Natural killer cell (primary cell): Measurements from ENCODE around the gene PPP2R2D. TPM values are rescaled to one million over a fixed set of nuclear protein-coding genes. Genes with fewer than 3 reads are reported as not detected.

ENCODE experiments used
- ATAC-seq, 3 donors: fragments of 150-1000 bp in 2 of 3; fragments of 200-7000 bp in 1 of 3; cut with Tn5 transposase; 1 replicate in 1 of 3; 2 replicates in 2 of 3; pipeline ENCODE4 v1.10.0; 2021; ENCODE audit warnings: mild to moderate bottlenecking in 2 of 3, moderate library complexity in 2 of 3
- DNase-seq, 2 donors: peaks; one replicate each; pipeline versions ENCODE4 v3.0.0 to v3.0.0-alpha.2; 2013 to 2021; ENCODE audit warnings: mixed read lengths in 1 of 2
- H3K27ac ChIP-seq: one replicate; pipeline ENCODE4 v1.5.1; 2013; ENCODE audit warnings: mild to moderate bottlenecking, low read length
- H3K27me3 ChIP-seq: one replicate; pipeline ENCODE4 v1.6.1; 2013; ENCODE audit warnings: low read length; ENCODE audit not compliant: control insufficient read depth, insufficient read depth
- H3K36me3 ChIP-seq: one replicate; pipeline ENCODE4 v1.6.1; 2013; ENCODE audit warnings: low read length; ENCODE audit not compliant: control insufficient read depth, insufficient read depth
- H3K4me1 ChIP-seq: one replicate; pipeline ENCODE4 v1.6.1; 2013; ENCODE audit warnings: low read length; ENCODE audit not compliant: control insufficient read depth, insufficient read depth
- H3K4me3 ChIP-seq: one replicate; pipeline ENCODE4 v1.5.1; 2013; ENCODE audit warnings: low read length
- H3K9me3 ChIP-seq: one replicate; pipeline ENCODE4 v1.6.1; 2013; ENCODE audit warnings: low read length; ENCODE audit not compliant: control insufficient read depth, insufficient read depth
- H3K27ac Mint-ChIP-seq, 2 donors: one replicate each; pipeline ENCODE4 v1.8.0; 2022; ENCODE audit warnings: mild to moderate bottlenecking in 2 of 2, mixed read lengths in 2 of 2, moderate library complexity in 1 of 2
- H3K27me3 Mint-ChIP-seq, 2 donors: one replicate each; pipeline ENCODE4 v1.8.0; 2022; ENCODE audit warnings: low read depth in 2 of 2, mixed read lengths in 2 of 2
- H3K36me3 Mint-ChIP-seq: one replicate; pipeline ENCODE4 v1.8.0; 2022; ENCODE audit warnings: mixed read lengths
- H3K4me1 Mint-ChIP-seq, 2 donors: one replicate each; pipeline ENCODE4 v1.8.0; 2022; ENCODE audit warnings: mixed read lengths in 2 of 2
- H3K4me3 Mint-ChIP-seq: one replicate; pipeline ENCODE4 v1.8.0; 2022; ENCODE audit warnings: mild to moderate bottlenecking, moderate library complexity, mixed read lengths
- H3K9me3 Mint-ChIP-seq, 2 donors: one replicate each; pipeline ENCODE4 v1.8.0; 2022; ENCODE audit warnings: mixed read lengths in 2 of 2
- WGBS: methylation state at CpG from one replicate; pipeline ENCODE4 v1.1.7; 2013; ENCODE audit warnings: missing lambda C conversion rate; ENCODE audit not compliant: insufficient coverage; 5-methylcytosine and 5-hydroxymethylcytosine counted together
- intact Hi-C: fragments of 100-400 bp; cut with micrococcal nuclease; formaldehyde crosslinking; loops from one replicate; pipeline ENCODE4 v1.14.2; 2022
- total RNA-seq, 4 donors: library from RNA; stranded (reverse); fragments of 120-200 nt in 1 of 4; gene quantifications; one replicate each; pipeline versions ENCODE4 v1.2.3 to v1.2.4, GENCODE V29; 2013 to 2022
- TF ChIP-seq, protein P1 (sequence below): fragments of 200-600 bp; IDR thresholded peaks from one replicate; pipeline ENCODE4 v1.8.0; 2022; ENCODE audit warnings: antibody characterized with exemption

PPP2R2D gene
- total RNA-seq: 10 to 100 TPM; 28.6 to 39.8 (median 35.8) TPM
- total RNA-seq (2013): 48.4 TPM

DNA sequence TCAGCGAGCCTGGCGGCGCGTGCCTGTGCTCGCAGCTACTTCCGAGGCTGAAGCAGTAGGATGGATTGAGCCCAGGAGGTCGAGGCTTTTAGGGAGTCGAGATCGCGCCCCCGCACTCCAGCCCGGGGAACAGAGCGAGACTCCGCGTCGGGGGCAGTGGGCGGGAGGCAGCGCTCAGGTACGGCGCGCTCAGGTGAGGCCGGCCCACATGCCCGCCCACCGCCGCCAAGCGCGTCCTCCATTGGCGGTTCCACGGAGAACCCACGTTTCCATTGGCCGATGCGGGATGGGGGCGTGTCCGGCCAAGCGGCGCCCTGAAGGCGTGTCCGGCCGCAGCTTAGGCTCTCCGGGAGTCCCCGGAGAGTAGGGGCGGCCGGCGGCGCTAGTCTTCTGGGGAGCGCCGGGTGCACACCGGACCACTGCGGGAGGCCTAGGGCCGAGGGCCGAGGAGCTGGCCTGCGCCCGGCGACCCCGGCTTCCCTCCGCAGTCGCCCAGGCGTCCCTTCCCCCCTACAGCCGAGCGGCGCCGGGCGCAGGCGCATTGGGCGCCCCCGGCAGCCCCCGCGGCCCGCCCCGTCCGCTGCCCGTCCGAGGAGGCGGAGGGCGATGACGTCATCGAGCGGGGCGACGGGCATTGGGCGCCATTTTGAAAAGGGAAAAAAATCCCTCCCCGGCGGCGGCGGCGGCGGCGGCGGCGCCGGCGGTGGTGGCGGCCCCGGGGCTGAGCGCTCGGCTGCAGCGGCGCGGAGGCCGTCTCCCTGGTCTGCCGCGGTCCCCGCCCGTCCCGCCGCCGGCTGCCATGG lies at the start of gene PPP2R2D:
Gene PPP2R2D, plus strand, starts transcription at position 659 of the 803 bp plus-strand sequence. Its CDS starts 141 bp downstream, at position 800.
- Mint-ChIP-seq H3K27ac (peak within 1 kb of the TSS; percentile 86 to 92), H3K27me3 (no peaks in the 10 kb centered on the region), H3K36me3 (no peaks in the 10 kb centered on the region), H3K9me3 (no peaks in the 10 kb centered on the region), H3K4me3 (peak within 1 kb of the TSS; percentile 89), H3K4me1 (peaks cover 69 to 77% of the 10 kb centered on the region in 2 donors)
- WGBS: under 1% methylated on average over 107 of the region's 107 CpGs
- intact Hi-C loops: loop anchor here (5.0 kb wide), 1 partner anchor 257 kb away; no protein-coding TSS in a partner anchor
- ATAC-seq: peak; percentile 78 to 90 (median 82)
- DNase-seq: peak; percentile 96 to 98
- H3K27me3 ChIP-seq: no peaks in the 10 kb centered on the region
- TF ChIP-seq, protein P1, sequence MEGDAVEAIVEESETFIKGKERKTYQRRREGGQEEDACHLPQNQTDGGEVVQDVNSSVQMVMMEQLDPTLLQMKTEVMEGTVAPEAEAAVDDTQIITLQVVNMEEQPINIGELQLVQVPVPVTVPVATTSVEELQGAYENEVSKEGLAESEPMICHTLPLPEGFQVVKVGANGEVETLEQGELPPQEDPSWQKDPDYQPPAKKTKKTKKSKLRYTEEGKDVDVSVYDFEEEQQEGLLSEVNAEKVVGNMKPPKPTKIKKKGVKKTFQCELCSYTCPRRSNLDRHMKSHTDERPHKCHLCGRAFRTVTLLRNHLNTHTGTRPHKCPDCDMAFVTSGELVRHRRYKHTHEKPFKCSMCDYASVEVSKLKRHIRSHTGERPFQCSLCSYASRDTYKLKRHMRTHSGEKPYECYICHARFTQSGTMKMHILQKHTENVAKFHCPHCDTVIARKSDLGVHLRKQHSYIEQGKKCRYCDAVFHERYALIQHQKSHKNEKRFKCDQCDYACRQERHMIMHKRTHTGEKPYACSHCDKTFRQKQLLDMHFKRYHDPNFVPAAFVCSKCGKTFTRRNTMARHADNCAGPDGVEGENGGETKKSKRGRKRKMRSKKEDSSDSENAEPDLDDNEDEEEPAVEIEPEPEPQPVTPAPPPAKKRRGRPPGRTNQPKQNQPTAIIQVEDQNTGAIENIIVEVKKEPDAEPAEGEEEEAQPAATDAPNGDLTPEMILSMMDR: no peak
- no peaks in the 10 kb centered on the region for H3K9me3 ChIP-seq
- H3K27ac ChIP-seq: peak within 1 kb of the TSS; percentile 78
- peak within 1 kb of the TSS; percentile 55 for H3K4me3 ChIP-seq
- peaks cover 75% of the 10 kb centered on the region for H3K4me1 ChIP-seq
- H3K36me3 ChIP-seq: no peaks in the 10 kb centered on the region

DNA sequence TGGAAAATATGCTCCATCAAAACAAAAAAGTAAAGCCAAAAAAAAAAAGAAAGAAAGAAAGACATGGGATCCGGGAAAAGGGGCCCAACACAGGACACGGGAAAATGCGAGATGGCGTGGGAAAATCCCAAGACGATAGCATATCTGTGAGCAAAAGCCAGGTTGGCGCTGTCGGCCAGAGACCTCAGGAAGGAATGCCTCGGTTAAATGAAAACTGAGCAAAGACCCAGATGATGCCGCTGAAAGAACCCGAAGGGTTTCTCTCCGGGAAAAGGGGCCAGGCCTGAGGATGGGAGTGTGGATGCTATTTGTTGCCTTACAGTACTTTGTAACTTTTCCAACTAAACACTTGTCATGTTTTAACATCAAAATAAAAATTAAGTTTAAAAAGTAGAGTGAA lies 49.5 kb upstream of the PPP2R2D start:
- Mint-ChIP-seq H3K4me1 (no peaks in the 10 kb centered on the region), H3K27me3 (no peaks in the 10 kb centered on the region), H3K4me3 (no peak overlapping the region), H3K9me3 (peaks cover 3% of the 10 kb centered on the region in 2 donors), H3K36me3 (no peaks in the 10 kb centered on the region), H3K27ac (peak overlapping the region in 1 of 2 donors; percentile 39)
- Histone ChIP-seq H3K4me1 (no peaks in the 10 kb centered on the region), H3K36me3 (no peaks in the 10 kb centered on the region), H3K27me3 (no peaks in the 10 kb centered on the region), H3K27ac (no peak overlapping the region), H3K4me3 (no peak overlapping the region), H3K9me3 (no peaks in the 10 kb centered on the region)
- intact Hi-C loops: no loop called here
- ATAC-seq: no peak
- WGBS: 91% methylated on average over 9 of the region's 11 CpGs
- DNase-seq: no peak
- TF ChIP-seq, protein P1: no peak

DNA sequence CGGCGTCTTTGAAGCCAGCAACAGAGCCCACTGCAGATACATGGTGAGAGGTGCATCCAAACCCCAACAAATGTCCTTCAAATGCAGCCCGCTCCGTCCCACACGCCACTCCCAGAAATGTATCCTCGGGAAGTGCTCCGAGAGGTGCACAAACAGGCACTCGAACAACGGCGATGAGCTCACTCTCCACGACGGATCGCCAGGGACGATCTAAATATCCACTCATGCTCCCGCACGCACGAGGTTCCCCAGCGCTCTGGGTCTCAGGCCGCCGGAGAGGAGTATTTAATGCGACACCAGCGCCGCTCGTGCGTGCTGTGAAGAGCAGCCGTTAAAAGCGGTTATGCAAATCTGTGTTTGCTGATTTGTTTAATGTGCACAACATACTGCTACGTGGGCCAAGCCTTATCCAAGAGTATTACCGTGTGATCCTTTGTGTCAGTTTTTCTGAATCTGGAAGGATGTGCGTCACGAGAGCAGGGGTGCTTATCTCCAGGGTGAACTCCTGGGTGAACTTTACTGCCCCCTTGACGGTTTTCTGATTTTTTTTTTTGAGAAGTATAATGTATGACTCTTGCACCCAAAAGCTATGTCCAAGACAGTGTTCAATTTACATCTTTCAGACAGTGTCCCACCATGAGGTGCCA lies 48.5 kb upstream of the PPP2R2D start:
- TF ChIP-seq, protein P1: no peak
- H3K9me3 Mint-ChIP-seq: peaks cover 3% of the 10 kb centered on the region in 2 donors
- DNase-seq: no peak
- H3K4me1 Mint-ChIP-seq: no peaks in the 10 kb centered on the region
- WGBS: 92% methylated on average over 32 of the region's 32 CpGs
- no peaks in the 10 kb centered on the region for H3K36me3 Mint-ChIP-seq
- H3K4me3 ChIP-seq: no peak overlapping the region
- H3K27me3 Mint-ChIP-seq: no peaks in the 10 kb centered on the region
- no peaks in the 10 kb centered on the region for H3K9me3 ChIP-seq
- intact Hi-C loops: no loop called here
- no peaks in the 10 kb centered on the region for H3K4me1 ChIP-seq
- no peak overlapping the region for H3K4me3 Mint-ChIP-seq
- H3K36me3 ChIP-seq: no peaks in the 10 kb centered on the region
- ATAC-seq: no peak
- no peak overlapping the region for H3K27ac ChIP-seq
- H3K27ac Mint-ChIP-seq: no peak overlapping the region
- no peaks in the 10 kb centered on the region for H3K27me3 ChIP-seq
